ENCODE measurements around the gene H19. TPM values are rescaled to one million over a fixed set of nuclear protein-coding genes. Genes with fewer than 3 reads are reported as not detected.
A peak's percentile ranks its signal among the peaks of the same experiment; 100 is the strongest.

H19 gene
- total RNA-seq, result not detected

DNA sequence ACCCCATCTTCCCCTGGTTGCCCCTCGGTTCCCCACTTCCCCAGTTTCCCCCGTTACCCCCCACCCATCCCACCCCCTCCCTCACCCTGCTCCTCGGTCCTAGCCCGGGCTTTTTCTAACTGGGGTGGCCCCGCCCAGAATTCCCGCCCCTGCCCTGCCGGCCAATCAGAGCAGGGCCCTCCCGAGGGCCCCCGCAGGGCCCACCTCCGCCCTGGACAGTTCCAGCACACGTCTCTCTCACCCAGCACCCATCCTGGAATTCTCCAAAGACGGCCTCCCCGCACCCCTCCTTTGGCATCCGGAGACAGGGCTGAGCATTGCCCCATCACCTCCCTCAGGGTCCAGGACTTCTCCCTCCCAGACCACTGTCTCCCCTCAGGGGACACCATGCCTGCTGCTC lies at the start of gene H19:
TSS of gene H19 (minus strand) at position 88 of the 400 bp plus-strand sequence.
- Mint-ChIP-seq H3K27ac (no peak within 1 kb of the TSS), H3K27me3 (no peaks in the 10 kb centered on the region), H3K4me1 (no peaks in the 10 kb centered on the region), H3K9me3 (no peaks in the 10 kb centered on the region), H3K4me3 (no peak within 1 kb of the TSS), H3K36me3 (ENCODE audit: low read depth) (no peaks in the 10 kb centered on the region)
- ATAC-seq (replicated peaks), result no peak

DNA sequence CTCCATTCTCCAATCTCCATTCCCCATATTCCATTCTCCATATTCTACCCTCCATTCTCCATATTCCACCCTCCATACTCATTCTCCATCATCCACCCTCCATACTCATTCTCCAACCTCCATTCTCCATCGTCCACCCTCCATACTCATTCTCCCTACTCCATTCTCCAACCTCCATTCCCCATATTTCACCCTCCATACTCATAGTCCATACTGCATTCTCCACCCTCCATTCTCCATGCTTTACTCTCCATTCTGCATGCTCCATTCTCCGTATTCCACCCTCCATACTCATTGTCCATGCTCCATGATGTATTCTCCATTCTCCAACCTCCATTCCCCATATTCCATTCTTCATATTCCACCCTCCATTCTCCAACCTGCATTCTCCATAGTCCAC lies 44.3 kb upstream of the H19 start:
- H3K27ac Mint-ChIP-seq, result no peak overlapping the region
- no peak overlapping the region for H3K4me3 Mint-ChIP-seq
- H3K9me3 Mint-ChIP-seq, result no peaks in the 10 kb centered on the region
- H3K27me3 Mint-ChIP-seq, result no peaks in the 10 kb centered on the region
- H3K4me1 Mint-ChIP-seq, result no peaks in the 10 kb centered on the region
- H3K36me3 Mint-ChIP-seq (ENCODE audit: low read depth), result no peaks in the 10 kb centered on the region
- ATAC-seq (replicated peaks), result no peak

DNA sequence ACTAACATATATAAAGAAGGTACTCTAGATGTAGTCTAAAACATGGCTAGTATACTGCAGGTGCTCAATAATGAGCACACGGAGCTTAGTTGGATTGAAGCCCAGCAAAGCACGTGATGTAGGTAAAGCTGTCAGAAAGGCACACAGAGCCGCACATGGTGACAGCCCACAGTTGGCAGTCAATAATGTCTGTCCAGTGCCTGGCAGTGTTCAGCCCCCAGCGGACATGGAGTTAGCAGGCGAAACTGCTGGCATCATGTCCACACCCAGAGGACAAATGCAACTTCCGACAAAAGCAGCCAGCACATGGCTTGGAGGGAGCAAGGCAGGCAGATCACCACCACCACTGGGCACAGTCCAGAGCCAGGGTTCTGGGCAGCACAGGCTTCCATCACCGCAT lies 43.5 kb upstream of the H19 start:
- no peaks in the 10 kb centered on the region for H3K9me3 Mint-ChIP-seq
- ATAC-seq (replicated peaks), result no peak
- no peaks in the 10 kb centered on the region for H3K27me3 Mint-ChIP-seq
- H3K36me3 Mint-ChIP-seq (ENCODE audit: low read depth), result no peaks in the 10 kb centered on the region
- no peaks in the 10 kb centered on the region for H3K4me1 Mint-ChIP-seq
- no peak overlapping the region for H3K4me3 Mint-ChIP-seq
- no peak overlapping the region for H3K27ac Mint-ChIP-seq

DNA sequence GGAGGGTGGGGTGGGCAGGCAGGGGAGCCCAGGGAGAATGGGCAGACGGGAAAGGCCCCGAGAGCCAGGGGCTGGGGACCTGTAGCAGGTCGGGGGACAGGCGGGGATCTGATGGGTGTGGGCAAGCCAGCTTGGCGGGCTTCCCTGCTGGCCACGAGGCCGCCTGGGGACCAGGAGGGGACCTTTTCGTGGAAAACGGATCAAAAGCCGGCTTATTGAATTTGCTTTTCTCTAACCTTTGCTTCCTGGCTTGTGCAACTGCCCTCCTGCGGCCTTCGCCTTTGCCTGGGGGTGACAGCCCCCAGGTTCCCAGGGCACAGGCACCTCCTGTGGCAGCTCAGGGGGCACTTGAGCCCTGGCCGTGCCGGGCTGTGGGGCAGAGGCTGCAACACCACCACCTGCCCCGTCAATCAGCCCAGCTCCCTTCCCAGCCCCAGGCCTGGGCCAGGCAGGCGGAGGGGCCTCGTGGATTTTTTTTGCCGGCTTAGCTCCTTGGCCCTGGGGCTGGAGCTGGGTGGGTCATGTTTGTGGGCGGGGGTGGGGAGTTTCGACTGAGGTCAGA lies 41.6 kb upstream of the H19 start:
- Mint-ChIP-seq H3K36me3 (ENCODE audit: low read depth) (no peaks in the 10 kb centered on the region), H3K4me1 (no peaks in the 10 kb centered on the region), H3K9me3 (no peaks in the 10 kb centered on the region), H3K27ac (no peak overlapping the region), H3K27me3 (no peaks in the 10 kb centered on the region), H3K4me3 (no peak overlapping the region)
- ATAC-seq (replicated peaks), result no peak

DNA sequence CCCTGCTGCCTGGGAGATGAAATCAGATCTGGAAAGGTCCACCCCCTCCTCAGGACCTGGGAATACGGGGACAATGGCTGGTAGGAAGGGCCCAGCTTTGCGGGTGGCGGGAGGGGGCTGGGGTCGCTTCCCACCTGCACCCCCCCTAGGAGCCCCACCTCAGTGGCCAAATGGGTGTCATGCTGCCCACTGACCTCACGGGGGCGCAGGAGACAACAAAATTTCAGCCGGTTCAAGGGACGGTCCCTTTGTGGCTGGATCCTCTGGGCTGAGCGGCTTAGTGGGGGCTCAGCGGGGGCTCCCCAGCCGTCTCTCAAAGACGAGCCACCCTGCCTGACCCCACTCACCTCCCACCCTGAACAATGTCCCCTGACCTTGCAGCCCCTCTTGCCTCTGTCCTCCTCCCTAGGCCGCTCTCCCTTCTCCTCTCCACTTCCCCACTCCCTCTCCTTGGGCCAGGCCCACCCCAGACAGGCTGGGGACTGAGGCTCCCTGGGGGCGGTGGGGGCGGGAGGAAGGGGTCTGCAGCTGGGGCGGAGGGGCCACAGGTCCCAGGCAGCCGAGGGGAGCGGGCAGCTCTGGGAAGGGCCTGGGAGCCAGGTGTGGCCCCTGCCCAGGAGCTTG lies 39.3 kb upstream of the H19 start:
- H3K4me1 Mint-ChIP-seq, result no peaks in the 10 kb centered on the region
- H3K27me3 Mint-ChIP-seq, result no peaks in the 10 kb centered on the region
- H3K36me3 Mint-ChIP-seq (ENCODE audit: low read depth), result no peaks in the 10 kb centered on the region
- peak; percentile 63 for ATAC-seq (replicated peaks)
- H3K27ac Mint-ChIP-seq, result no peak overlapping the region
- H3K9me3 Mint-ChIP-seq, result no peaks in the 10 kb centered on the region
- H3K4me3 Mint-ChIP-seq, result no peak overlapping the region

DNA sequence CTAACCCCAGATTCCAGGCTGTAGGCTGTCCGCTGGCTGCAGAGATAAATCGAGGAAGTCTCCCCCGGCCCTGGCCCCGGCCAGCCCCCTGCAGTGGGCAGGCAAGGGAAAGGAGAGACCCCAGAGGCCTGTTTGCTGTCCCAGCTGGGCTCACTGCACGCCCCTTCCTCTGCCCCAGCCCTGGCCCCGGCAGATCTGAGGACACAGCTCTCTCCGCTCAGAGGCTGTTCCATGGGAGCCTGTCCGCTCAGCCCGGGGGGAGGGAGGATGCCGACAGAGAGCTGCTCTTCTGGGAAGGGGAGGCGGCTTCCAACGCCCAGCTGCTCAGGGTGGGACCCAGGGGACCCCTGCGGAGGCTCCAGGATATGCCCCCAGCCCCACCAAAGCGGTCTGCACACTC lies 37.7 kb upstream of the H19 start:
- Mint-ChIP-seq H3K4me3 (no peak overlapping the region), H3K27me3 (no peaks in the 10 kb centered on the region), H3K4me1 (no peaks in the 10 kb centered on the region), H3K36me3 (ENCODE audit: low read depth) (no peaks in the 10 kb centered on the region), H3K27ac (no peak overlapping the region), H3K9me3 (no peaks in the 10 kb centered on the region)
- no peak for ATAC-seq (replicated peaks)

DNA sequence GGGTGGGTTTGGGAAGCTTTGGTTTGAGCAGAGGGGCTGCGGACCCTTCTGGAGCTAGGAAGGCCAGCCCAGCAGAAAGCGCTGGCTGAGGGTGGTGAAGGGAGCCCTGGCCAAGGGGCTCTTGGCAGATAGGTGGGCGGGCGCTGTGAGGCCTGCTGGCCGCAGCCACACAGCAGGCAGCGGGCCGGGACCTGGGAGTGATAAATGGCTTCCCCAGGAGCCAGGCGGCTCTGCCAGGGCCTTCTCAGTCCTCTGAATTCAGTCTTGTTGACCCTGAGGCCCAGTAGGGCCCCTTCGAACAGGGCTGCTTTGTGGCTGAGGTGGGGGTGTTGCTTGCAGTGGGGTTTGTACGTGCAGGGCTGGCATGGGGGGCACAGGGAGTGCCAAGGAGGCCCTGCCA lies 33.4 kb upstream of the H19 start:
- no peaks in the 10 kb centered on the region for H3K9me3 Mint-ChIP-seq
- ATAC-seq (replicated peaks), result no peak
- H3K4me1 Mint-ChIP-seq, result no peaks in the 10 kb centered on the region
- H3K4me3 Mint-ChIP-seq, result no peak overlapping the region
- H3K36me3 Mint-ChIP-seq (ENCODE audit: low read depth), result no peaks in the 10 kb centered on the region
- no peak overlapping the region for H3K27ac Mint-ChIP-seq
- H3K27me3 Mint-ChIP-seq, result no peaks in the 10 kb centered on the region

DNA sequence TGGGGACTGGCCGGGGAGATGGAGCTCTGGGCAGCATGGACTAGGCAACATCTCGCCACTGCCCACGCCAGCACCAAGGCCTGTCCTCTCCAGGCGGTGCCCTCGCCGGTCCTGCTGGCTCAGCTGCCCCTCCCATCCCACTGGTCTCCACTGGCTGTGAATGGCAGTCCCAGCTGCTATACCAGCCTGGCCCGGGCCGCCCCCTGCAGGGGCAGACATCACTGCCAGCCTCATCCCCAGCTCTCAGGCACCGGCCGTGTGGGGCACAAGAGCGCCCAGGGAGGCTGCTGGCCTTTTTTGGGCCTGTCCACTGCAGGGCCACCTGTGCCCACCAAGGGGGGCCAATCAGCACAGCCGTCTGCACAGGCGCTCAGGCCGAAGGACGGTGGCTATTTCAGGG lies 30.1 kb upstream of the H19 start:
- Mint-ChIP-seq H3K27ac (no peak overlapping the region), H3K36me3 (ENCODE audit: low read depth) (no peaks in the 10 kb centered on the region), H3K27me3 (no peaks in the 10 kb centered on the region), H3K4me1 (no peaks in the 10 kb centered on the region), H3K4me3 (no peak overlapping the region), H3K9me3 (no peaks in the 10 kb centered on the region)
- ATAC-seq (replicated peaks), result no peak

DNA sequence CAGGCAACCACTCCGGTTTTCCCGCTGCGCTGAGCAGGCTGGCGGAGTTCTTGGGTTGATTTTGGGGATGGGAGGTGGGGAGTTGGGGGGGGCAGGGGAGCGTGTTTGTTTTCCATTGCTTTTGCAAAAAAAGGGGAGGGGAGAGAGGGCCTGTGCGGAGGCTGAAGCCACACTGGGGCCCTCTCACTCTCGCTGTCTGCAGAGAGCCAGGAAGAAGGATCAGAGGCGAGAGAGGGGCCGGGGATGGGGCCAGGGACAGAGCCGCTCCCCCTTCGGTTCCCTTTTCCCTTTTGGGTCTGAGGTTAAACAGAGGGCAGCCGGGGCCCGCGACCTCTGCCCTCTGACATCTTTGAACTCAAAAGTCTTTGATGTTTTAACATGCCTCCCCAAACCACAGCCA lies 17.4 kb upstream of the H19 start:
- no peaks in the 10 kb centered on the region for H3K36me3 Mint-ChIP-seq (ENCODE audit: low read depth)
- no peaks in the 10 kb centered on the region for H3K4me1 Mint-ChIP-seq
- no peaks in the 10 kb centered on the region for H3K27me3 Mint-ChIP-seq
- no peak overlapping the region for H3K4me3 Mint-ChIP-seq
- no peaks in the 10 kb centered on the region for H3K9me3 Mint-ChIP-seq
- no peak overlapping the region for H3K27ac Mint-ChIP-seq
- no peak for ATAC-seq (replicated peaks)

DNA sequence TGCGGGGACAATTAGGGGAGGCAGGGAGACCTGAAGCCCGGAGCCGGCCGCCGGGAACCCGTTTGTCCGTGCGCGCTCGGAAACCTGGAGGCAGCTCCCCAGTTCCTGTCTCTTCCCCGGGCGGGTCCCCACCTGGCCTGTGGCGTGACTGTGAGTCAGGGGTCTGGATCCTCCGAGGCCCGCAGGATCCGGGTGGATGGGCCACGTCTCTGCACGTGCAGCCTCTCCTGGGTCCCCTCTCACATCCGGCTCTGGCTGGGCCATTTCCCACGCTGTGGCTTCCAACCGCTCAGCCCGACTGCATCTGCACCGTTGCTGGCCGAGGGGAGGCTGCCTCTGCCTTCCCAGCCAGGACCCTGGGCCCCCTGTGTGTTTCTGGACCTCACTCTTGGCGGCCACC lies 14.8 kb upstream of the H19 start:
- no peaks in the 10 kb centered on the region for H3K27me3 Mint-ChIP-seq

DNA sequence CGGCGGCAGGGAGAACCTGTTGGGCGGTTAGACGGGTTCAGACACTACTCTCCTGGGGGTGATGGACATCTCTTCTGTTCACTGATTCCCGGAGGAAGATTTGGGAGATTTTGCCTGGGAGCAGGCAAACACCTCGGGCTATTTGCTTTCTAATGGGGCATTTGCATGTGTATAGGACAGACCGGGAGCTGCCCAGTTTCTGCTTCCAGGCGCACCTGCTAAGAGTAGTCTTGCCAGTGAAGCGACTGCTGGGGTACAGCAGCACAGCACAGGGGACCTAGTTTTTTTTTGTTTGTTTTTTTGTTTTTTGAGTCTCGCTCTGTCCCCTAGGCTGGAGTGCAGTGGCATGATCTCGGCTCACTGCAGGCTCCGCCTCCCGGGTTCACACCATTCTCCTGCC lies 6.8 kb upstream of the H19 start:
- no peak for ATAC-seq (replicated peaks)
- Mint-ChIP-seq H3K9me3 (no peaks in the 10 kb centered on the region), H3K36me3 (ENCODE audit: low read depth) (no peaks in the 10 kb centered on the region), H3K27ac (no peak overlapping the region), H3K4me3 (no peak overlapping the region), H3K4me1 (no peaks in the 10 kb centered on the region), H3K27me3 (no peaks in the 10 kb centered on the region)

More for the DNA sequence above, 14.8 kb upstream of the H19 start:
- Mint-ChIP-seq H3K9me3 (no peaks in the 10 kb centered on the region), H3K4me1 (no peaks in the 10 kb centered on the region), H3K36me3 (ENCODE audit: low read depth) (no peaks in the 10 kb centered on the region), H3K4me3 (no peak overlapping the region), H3K27ac (no peak overlapping the region)
- ATAC-seq (replicated peaks), result no peak

DNA sequence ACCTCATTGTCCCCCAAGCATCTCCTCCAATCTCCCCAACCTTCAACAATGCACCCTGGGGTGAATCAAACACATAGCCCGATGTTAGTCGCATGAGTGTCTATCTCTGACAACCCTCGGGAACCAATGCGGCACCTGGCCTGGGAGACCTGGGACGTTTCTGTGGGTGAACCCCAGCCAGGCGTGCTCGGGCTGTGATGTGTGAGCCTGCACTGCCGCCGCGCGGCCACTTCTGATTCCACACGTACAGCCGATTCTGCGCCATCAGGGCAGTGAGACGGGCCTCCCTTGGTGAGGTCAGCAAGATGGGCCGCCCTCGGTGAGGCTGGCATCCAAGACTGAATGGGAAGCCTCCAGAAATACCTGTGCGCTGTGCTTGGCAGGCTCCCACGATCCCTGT lies 5.2 kb upstream of the H19 start:
- Mint-ChIP-seq H3K27me3 (no peaks in the 10 kb centered on the region), H3K36me3 (ENCODE audit: low read depth) (no peaks in the 10 kb centered on the region), H3K4me3 (no peak overlapping the region), H3K4me1 (no peaks in the 10 kb centered on the region), H3K9me3 (no peaks in the 10 kb centered on the region), H3K27ac (no peak overlapping the region)
- peak; percentile 71 for ATAC-seq (replicated peaks)

DNA sequence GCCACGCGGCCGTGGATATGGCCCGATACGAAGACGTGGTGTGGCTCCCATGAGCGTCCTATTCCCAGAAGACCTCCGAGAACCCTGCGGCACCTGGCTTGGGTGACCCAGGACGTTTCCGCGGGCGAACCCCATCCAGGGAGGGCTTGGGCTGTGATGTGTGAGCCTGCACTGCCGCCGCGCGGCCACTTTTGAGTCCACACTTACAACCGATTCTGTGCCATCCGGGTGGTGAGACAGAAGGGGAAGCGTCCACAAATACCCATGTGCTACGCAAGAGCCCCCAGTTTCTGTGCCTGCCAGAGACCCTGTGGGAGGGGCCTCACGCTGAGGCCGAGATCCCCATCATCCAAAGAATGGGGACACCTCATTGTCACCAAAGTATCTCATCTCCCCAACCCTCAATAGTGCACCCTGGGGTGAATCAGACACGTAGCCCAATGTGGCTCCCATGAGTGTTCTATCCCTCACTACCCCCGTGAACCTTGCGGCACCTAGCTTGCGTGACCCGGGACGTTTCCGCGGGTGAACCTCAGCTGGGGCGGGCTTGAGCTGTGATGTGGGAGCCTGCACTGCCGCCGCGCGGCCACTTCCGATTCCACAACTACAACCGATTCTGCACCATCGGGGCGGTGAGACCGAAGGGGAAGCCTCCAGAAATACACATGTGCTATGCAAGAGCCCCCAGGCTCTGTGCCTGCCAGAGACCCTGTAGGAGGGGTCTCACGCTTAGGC lies 4.6 kb upstream of the H19 start:
- H3K4me1 Mint-ChIP-seq, result no peaks in the 10 kb centered on the region
- no peaks in the 10 kb centered on the region for H3K36me3 Mint-ChIP-seq (ENCODE audit: low read depth)
- no peaks in the 10 kb centered on the region for H3K27me3 Mint-ChIP-seq
- no peak overlapping the region for H3K27ac Mint-ChIP-seq
- no peak overlapping the region for H3K4me3 Mint-ChIP-seq
- no peaks in the 10 kb centered on the region for H3K9me3 Mint-ChIP-seq
- ATAC-seq (replicated peaks), result peak; percentile 67

DNA sequence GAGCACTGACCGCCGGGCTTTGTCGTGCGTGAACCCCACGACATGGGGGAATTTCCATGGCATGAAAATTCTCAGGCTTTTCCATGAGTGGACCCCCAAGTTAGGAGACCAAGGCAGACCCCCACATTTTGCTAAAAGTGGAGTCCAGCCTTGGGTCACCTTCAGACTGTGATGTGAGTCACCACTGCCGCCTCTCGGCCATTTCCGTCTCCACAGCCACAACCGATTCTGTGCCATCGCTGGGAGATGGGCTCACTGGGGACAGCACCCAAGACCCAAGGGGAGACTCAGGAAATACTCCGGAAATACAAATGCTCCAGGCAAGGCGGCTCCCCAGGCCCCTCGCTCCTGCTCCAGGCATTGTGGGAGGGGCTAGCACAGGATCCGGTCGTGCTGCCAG lies 1.2 kb upstream of the H19 start:
- ATAC-seq (replicated peaks), result no peak
- no peak overlapping the region for H3K4me3 Mint-ChIP-seq
- H3K27me3 Mint-ChIP-seq, result no peaks in the 10 kb centered on the region
- no peaks in the 10 kb centered on the region for H3K4me1 Mint-ChIP-seq
- no peak overlapping the region for H3K27ac Mint-ChIP-seq
- H3K9me3 Mint-ChIP-seq, result no peaks in the 10 kb centered on the region
- H3K36me3 Mint-ChIP-seq (ENCODE audit: low read depth), result no peaks in the 10 kb centered on the region

DNA sequence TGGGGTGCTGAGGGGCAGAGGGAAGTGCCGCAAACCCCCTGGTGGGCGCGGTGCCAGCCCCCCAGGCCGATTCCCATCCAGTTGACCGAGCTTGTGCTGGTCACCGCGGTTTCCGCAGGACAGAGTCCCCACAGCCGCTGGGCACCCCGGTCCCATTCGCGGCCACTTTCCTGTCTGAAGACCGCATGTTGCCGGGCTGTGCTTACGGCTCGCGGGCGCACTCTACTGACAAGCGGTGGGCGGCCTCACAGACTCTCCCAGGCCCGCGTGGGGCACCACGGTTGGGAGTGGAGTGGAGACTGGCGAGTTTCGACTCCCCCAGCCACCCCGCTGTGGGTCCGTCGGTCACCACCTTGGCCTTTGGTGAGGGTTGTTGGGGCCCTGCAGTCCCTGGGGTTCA lies 648 bp upstream of the H19 start:
- H3K27me3 Mint-ChIP-seq, result no peaks in the 10 kb centered on the region
- no peak overlapping the region for H3K27ac Mint-ChIP-seq
- ATAC-seq (replicated peaks), result no peak
- no peak overlapping the region for H3K4me3 Mint-ChIP-seq
- H3K36me3 Mint-ChIP-seq (ENCODE audit: low read depth), result no peaks in the 10 kb centered on the region
- no peaks in the 10 kb centered on the region for H3K4me1 Mint-ChIP-seq
- H3K9me3 Mint-ChIP-seq, result no peaks in the 10 kb centered on the region
